ENCODE measurements around the gene SORBS2. TPM values are rescaled to one million over a fixed set of nuclear protein-coding genes. Genes with fewer than 3 reads are reported as not detected.

SORBS2 gene
- total RNA-seq, 1 experiment from 2014 or later = 9.7 TPM

- TF ChIP-seq CTCF (conservative IDR thresholded peaks at IDR 0.05) = no peak
- H2BK20ac ChIP-seq (ENCODE audit: low read depth, low read length, poor library complexity, severe bottlenecking) = no peak overlapping the region
- H3K4me3 Mint-ChIP-seq = no peak overlapping the region
- H2BK12ac ChIP-seq (ENCODE audit: insufficient read length, low read depth, low read length) = no peak overlapping the region
- no peak for DNase-seq
- H3K27me3 Mint-ChIP-seq (ENCODE audit: low read depth) = no peaks in the 10 kb centered on the region
- no peak overlapping the region for H3K9ac ChIP-seq (ENCODE audit: extremely low read depth, insufficient read length, low read length)
- no peak overlapping the region for H2BK120ac ChIP-seq (ENCODE audit: low read depth, low read length, poor library complexity, severe bottlenecking)
- H3K4me2 ChIP-seq (ENCODE audit: insufficient read depth, insufficient read length, low read length) = no peak overlapping the region
- H3K36me3 Mint-ChIP-seq (ENCODE audit: insufficient read depth in 1 of 3, low read depth in 3 of 3) = peaks cover 3 to 21% (median 16%) of the 10 kb centered on the region in 3 experiments; a peak in 5 of 7 replicates
- H3K27me3 ChIP-seq (ENCODE audit: insufficient read depth, low read length) = no peaks in the 10 kb centered on the region
- H2BK15ac ChIP-seq (ENCODE audit: low read depth, low read length) = no peak overlapping the region
- H3K23ac ChIP-seq (ENCODE audit: insufficient read length, low read depth, low read length) = no peak overlapping the region
- no peak overlapping the region for H4K8ac ChIP-seq (replicated peaks; ENCODE audit: insufficient read length, low read depth, low read length)
- no peaks in the 10 kb centered on the region for H3K23me2 ChIP-seq (ENCODE audit: insufficient read length, low read depth, low read length, poor library complexity, severe bottlenecking)
- H3K79me1 ChIP-seq (ENCODE audit: insufficient read depth, low read depth, low read length, poor library complexity, severe bottlenecking) = no peaks in the 10 kb centered on the region
- H4K20me1 ChIP-seq (ENCODE audit: control insufficient read depth, insufficient read depth, insufficient read length) = no peaks in the 10 kb centered on the region
- no peak overlapping the region for H3K18ac ChIP-seq (ENCODE audit: insufficient read length, low read depth, low read length)
- no peak overlapping the region for H3T11ph ChIP-seq (ENCODE audit: low read length)
- H3K4me1 Mint-ChIP-seq = peaks cover 9 to 16% of the 10 kb centered on the region in 2 experiments
- no peak overlapping the region for H2BK5ac ChIP-seq (ENCODE audit: insufficient read length, low read length)
- no peak overlapping the region for H3K14ac ChIP-seq (ENCODE audit: insufficient read depth, low read length)
- H2AK5ac ChIP-seq (ENCODE audit: insufficient read length, low read length) = no peak overlapping the region
- no peak overlapping the region for H3K27ac ChIP-seq (ENCODE audit: insufficient read length, low read depth, low read length)
- H4K5ac ChIP-seq (ENCODE audit: insufficient read length, low read depth, low read length) = no peak overlapping the region
- no peak overlapping the region for H2AFZ ChIP-seq (ENCODE audit: low read length)
- H3K79me2 ChIP-seq (ENCODE audit: insufficient read depth, low read length) = no peaks in the 10 kb centered on the region
- H3K56ac ChIP-seq (ENCODE audit: insufficient read length, low read depth, low read length) = no peak overlapping the region
- H3K4ac ChIP-seq (ENCODE audit: low read depth, low read length) = no peak overlapping the region
- H3K27ac Mint-ChIP-seq = no peak overlapping the region
- no peaks in the 10 kb centered on the region for H3K9me3 ChIP-seq (ENCODE audit: control insufficient read depth, low read depth, low read length)
- no peaks in the 10 kb centered on the region; the same call in 1 of the 2 replicates for H3K4me1 ChIP-seq (ENCODE audit: insufficient read depth, low read length)
- no CpG with 5 or more reads among the region's 3 CpGs for WGBS (ENCODE audit: extremely low coverage, insufficient read length, low lambda C conversion rate)
- H3K9me3 Mint-ChIP-seq = no peaks in the 10 kb centered on the region
- no peak overlapping the region for H4K91ac ChIP-seq (ENCODE audit: insufficient read length, low read depth, low read length)
Measured at GRCh38 chr4:185679523-185679922, 132.5 kb downstream of the SORBS2 start.
